ENCODE results near the gene TNIP3.

The TNIP3 gene

GRCh38 chr4:121138039-121138825 is 25.9 kb downstream of the TNIP3 start:
- no peak for DNase-seq

- DNase-seq, result no peak
These were observed 33.8 kb downstream of the TNIP3 start for GRCh38 chr4:121130326-121130660.

- no peak for DNase-seq
These were observed 34.4 kb downstream of the TNIP3 start for GRCh38 chr4:121129606-121130325.

GRCh38 chr4:121127100-121127499 is 37.0 kb downstream of the TNIP3 start:
- DNase-seq, result no peak

GRCh38 chr4:121126449-121127006 is 37.6 kb downstream of the TNIP3 start:
- no peak for DNase-seq

GRCh38 chr4:121125498-121125885 is 38.6 kb downstream of the TNIP3 start:
- DNase-seq, result no peak

- no peak for DNase-seq
These were observed 41.5 kb downstream of the TNIP3 start for GRCh38 chr4:121122661-121123060.

GRCh38 chr4:121119715-121120114 is 44.4 kb downstream of the TNIP3 start:
- no peak for DNase-seq

GRCh38 chr4:121118344-121118743 is 45.8 kb downstream of the TNIP3 start:
- DNase-seq, result no peak

- no peak for DNase-seq
These were observed 49.4 kb downstream of the TNIP3 start for GRCh38 chr4:121114756-121115155.

- peak; percentile 0 for DNase-seq
These were observed 51.6 kb downstream of the TNIP3 start for GRCh38 chr4:121112530-121112929.

GRCh38 chr4:121108557-121108956 is 55.6 kb downstream of the TNIP3 start:
- peak; percentile 38 for DNase-seq

- no peak for DNase-seq
These were observed 56.6 kb downstream of the TNIP3 start for GRCh38 chr4:121107507-121107906.

- DNase-seq, result no peak
These were observed 63.9 kb downstream of the TNIP3 start for GRCh38 chr4:121100093-121100775.

- no peak for DNase-seq
These were observed 65.9 kb downstream of the TNIP3 start for GRCh38 chr4:121098266-121098665.

GRCh38 chr4:121096629-121097028 is 67.5 kb downstream of the TNIP3 start:
- DNase-seq, result no peak

GRCh38 chr4:121096191-121096590 is 67.9 kb downstream of the TNIP3 start:
- no peak for DNase-seq

GRCh38 chr4:121094297-121094966 is 69.7 kb downstream of the TNIP3 start:
- DNase-seq, result no peak

- no peak for DNase-seq
These were observed 70.9 kb downstream of the TNIP3 start for GRCh38 chr4:121093261-121093660.

GRCh38 chr4:121091941-121092340 is 72.2 kb downstream of the TNIP3 start:
- DNase-seq, result no peak

GRCh38 chr4:121088867-121089266 is 75.3 kb downstream of the TNIP3 start:
- DNase-seq, result no peak
